H1 (cell line): ENCODE results near the gene DENND11. TPM values are rescaled to one million over a fixed set of nuclear protein-coding genes. Genes with fewer than 3 reads are reported as not detected.

ENCODE experiments used
- CBX5 ChIP-seq: fragments of 300-800, 300-1000 bp; sonication (generic); IDR thresholded peaks from 2 replicates; pipeline ENCODE4 v1.7.1; 2016; ENCODE audit warnings: antibody characterized with exemption, low read length, low read depth
- CBX8 ChIP-seq: fragments of 300-800, 300-1000 bp; sonication (generic); IDR thresholded peaks from 2 replicates; pipeline ENCODE4 v1.7.1; 2016; ENCODE audit warnings: low read depth, low read length, borderline replicate concordance
- CREB1 ChIP-seq: IDR thresholded peaks from 2 replicates; pipeline ENCODE4 v1.6.1; 2012; ENCODE audit warnings: inconsistent platforms
- EGR1 ChIP-seq: IDR thresholded peaks from 2 replicates; pipeline ENCODE4 v1.6.1; 2011; ENCODE audit warnings: low read depth, low read length, borderline replicate concordance
- KDM4A ChIP-seq: IDR thresholded peaks from one replicate; pipeline ENCODE4 v1.7.1; 2012; ENCODE audit warnings: low read depth, mild to moderate bottlenecking, moderate library complexity, low read length, inconsistent platforms; ENCODE audit not compliant: severe bottlenecking
- RAD21 ChIP-seq, 2 experiments: IDR thresholded peaks in 1 of 2; conservative IDR thresholded peaks in 1 of 2; 2 replicates each; pipeline ENCODE4 v1.6.1; 2011; ENCODE audit warnings: low read depth in 2 of 2, low read length in 2 of 2, improper control_type of control experiment in 1 of 2, inconsistent platforms in 1 of 2, mild to moderate bottlenecking in 1 of 2, moderate library complexity in 1 of 2
- RBBP5 ChIP-seq: IDR thresholded peaks from 2 replicates; pipeline ENCODE4 v1.7.1; 2012; ENCODE audit warnings: low read depth, mild to moderate bottlenecking, inconsistent platforms, low read length, moderate library complexity, borderline replicate concordance
- polyA plus RNA-seq, 7 experiments: library from polyadenylated mRNA; depleted of rRNA in 3 of 7; stranded (reverse) in 5 of 7; unstranded in 2 of 7; fragments of >200 nt in 5 of 7; fragments of 200-250 nt in 2 of 7; gene quantifications; 1 replicate in 5 of 7; 2 replicates in 1 of 7; 4 replicates in 1 of 7; pipeline versions ENCODE4 v1.2.1 to v1.2.3, GENCODE V29; 2011 to 2013; ENCODE audit warnings: missing spikeins in 2 of 7, mixed read lengths in 2 of 7
- total RNA-seq: library from RNA; stranded (reverse); fragmentation: NEBNext Ultra II Directional; extraction: Animal tissue kit (Norgen Biotek cat#: 25700); gene quantifications from 2 replicates; pipeline ENCODE4 v1.2.1, GENCODE V29; 2021
- TF ChIP-seq, protein P1 (sequence below): IDR thresholded peaks from 2 replicates; pipeline ENCODE4 v1.6.1; 2012; ENCODE audit warnings: inconsistent platforms
- TF ChIP-seq, protein P2 (sequence below): fragments of 300-600 bp; sonication (generic); IDR thresholded peaks from 2 replicates; pipeline ENCODE4 v1.7.1; 2012; ENCODE audit warnings: low read length, moderate library complexity, mild to moderate bottlenecking, inconsistent platforms; ENCODE audit not compliant: insufficient replicate concordance

The DENND11 gene
- total and polyA plus RNA-seq, 2 of the 8 experiments (the other 6 are each of a cell fraction or from before 2014, with no cell fraction given), result 8.0 to 26.8 TPM

DNA sequence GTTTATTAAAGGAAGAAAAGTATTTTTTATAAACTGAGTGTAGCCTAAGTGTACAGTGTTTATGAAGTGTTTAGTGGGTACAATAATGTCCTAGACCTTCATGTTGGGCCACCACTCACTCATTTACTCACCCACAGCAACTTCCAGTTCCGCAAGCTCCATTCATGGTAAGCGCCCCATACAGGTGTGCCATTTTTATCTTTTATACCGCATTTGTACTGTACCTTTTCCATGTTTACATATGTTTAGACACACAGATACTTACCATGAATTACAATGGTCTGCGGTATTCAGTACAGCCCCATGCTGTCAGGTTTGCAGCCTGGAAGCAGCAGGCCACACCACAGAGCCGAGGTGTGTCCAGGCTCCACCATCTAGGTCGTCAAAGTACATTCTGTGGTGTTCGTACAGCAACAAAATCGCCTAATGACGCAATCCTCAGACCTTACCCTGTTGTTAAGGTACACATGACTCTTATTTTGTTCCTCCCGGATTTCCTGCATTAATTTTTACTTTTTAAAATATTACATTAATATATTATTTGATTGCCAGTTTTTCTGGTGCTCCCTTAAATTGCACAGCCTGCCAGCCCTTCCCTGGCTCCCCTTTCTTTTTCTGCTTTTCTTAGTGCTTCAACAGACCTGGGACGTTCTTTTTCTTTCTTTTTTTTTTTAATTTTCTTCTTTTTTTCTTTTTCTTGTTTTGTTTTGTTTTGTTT, 35.3 kb upstream of the DENND11 start (continued):
- no peak for TF ChIP-seq CBX5
- TF ChIP-seq EGR1, result no peak
- TF ChIP-seq CBX8, result no peak
- TF ChIP-seq RAD21 (IDR thresholded peaks at IDR 0.05 in 1 of 2, conservative IDR thresholded peaks at IDR 0.05 in 1 of 2; ENCODE audit: low read depth in 2 of 2, low read length in 2 of 2), result no peak
- TF ChIP-seq CREB1, result no peak
- TF ChIP-seq, protein P1, sequence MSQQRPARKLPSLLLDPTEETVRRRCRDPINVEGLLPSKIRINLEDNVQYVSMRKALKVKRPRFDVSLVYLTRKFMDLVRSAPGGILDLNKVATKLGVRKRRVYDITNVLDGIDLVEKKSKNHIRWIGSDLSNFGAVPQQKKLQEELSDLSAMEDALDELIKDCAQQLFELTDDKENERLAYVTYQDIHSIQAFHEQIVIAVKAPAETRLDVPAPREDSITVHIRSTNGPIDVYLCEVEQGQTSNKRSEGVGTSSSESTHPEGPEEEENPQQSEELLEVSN, result no peak
- TF ChIP-seq KDM4A, result no peak
- TF ChIP-seq, protein P2, sequence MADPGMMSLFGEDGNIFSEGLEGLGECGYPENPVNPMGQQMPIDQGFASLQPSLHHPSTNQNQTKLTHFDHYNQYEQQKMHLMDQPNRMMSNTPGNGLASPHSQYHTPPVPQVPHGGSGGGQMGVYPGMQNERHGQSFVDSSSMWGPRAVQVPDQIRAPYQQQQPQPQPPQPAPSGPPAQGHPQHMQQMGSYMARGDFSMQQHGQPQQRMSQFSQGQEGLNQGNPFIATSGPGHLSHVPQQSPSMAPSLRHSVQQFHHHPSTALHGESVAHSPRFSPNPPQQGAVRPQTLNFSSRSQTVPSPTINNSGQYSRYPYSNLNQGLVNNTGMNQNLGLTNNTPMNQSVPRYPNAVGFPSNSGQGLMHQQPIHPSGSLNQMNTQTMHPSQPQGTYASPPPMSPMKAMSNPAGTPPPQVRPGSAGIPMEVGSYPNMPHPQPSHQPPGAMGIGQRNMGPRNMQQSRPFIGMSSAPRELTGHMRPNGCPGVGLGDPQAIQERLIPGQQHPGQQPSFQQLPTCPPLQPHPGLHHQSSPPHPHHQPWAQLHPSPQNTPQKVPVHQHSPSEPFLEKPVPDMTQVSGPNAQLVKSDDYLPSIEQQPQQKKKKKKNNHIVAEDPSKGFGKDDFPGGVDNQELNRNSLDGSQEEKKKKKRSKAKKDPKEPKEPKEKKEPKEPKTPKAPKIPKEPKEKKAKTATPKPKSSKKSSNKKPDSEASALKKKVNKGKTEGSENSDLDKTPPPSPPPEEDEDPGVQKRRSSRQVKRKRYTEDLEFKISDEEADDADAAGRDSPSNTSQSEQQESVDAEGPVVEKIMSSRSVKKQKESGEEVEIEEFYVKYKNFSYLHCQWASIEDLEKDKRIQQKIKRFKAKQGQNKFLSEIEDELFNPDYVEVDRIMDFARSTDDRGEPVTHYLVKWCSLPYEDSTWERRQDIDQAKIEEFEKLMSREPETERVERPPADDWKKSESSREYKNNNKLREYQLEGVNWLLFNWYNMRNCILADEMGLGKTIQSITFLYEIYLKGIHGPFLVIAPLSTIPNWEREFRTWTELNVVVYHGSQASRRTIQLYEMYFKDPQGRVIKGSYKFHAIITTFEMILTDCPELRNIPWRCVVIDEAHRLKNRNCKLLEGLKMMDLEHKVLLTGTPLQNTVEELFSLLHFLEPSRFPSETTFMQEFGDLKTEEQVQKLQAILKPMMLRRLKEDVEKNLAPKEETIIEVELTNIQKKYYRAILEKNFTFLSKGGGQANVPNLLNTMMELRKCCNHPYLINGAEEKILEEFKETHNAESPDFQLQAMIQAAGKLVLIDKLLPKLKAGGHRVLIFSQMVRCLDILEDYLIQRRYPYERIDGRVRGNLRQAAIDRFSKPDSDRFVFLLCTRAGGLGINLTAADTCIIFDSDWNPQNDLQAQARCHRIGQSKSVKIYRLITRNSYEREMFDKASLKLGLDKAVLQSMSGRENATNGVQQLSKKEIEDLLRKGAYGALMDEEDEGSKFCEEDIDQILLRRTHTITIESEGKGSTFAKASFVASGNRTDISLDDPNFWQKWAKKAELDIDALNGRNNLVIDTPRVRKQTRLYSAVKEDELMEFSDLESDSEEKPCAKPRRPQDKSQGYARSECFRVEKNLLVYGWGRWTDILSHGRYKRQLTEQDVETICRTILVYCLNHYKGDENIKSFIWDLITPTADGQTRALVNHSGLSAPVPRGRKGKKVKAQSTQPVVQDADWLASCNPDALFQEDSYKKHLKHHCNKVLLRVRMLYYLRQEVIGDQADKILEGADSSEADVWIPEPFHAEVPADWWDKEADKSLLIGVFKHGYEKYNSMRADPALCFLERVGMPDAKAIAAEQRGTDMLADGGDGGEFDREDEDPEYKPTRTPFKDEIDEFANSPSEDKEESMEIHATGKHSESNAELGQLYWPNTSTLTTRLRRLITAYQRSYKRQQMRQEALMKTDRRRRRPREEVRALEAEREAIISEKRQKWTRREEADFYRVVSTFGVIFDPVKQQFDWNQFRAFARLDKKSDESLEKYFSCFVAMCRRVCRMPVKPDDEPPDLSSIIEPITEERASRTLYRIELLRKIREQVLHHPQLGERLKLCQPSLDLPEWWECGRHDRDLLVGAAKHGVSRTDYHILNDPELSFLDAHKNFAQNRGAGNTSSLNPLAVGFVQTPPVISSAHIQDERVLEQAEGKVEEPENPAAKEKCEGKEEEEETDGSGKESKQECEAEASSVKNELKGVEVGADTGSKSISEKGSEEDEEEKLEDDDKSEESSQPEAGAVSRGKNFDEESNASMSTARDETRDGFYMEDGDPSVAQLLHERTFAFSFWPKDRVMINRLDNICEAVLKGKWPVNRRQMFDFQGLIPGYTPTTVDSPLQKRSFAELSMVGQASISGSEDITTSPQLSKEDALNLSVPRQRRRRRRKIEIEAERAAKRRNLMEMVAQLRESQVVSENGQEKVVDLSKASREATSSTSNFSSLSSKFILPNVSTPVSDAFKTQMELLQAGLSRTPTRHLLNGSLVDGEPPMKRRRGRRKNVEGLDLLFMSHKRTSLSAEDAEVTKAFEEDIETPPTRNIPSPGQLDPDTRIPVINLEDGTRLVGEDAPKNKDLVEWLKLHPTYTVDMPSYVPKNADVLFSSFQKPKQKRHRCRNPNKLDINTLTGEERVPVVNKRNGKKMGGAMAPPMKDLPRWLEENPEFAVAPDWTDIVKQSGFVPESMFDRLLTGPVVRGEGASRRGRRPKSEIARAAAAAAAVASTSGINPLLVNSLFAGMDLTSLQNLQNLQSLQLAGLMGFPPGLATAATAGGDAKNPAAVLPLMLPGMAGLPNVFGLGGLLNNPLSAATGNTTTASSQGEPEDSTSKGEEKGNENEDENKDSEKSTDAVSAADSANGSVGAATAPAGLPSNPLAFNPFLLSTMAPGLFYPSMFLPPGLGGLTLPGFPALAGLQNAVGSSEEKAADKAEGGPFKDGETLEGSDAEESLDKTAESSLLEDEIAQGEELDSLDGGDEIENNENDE, result no peak
- no peak for TF ChIP-seq RBBP5
- TF ChIP-seq, all 59 proteins: peak for 0
